CD4-positive, alpha-beta T cell treated with Interleukin-4 for 1 hour (primary cell): ENCODE measurements around the gene FOSL2.
A peak's percentile ranks its signal among the peaks of the same experiment; 100 is the strongest.

Experiments
- DNase-seq, 2 donors: peaks; one replicate each; pipeline ENCODE4 v3.0.0-alpha.2; 2020 to 2022

The FOSL2 gene

GRCh38 chr2:28413899-28414295 lies 21.2 kb downstream of the FOSL2 start:
- peak in 1 of 2 donors; percentile 4 for DNase-seq

- DNase-seq, result peak in 1 of 2 donors; percentile 1
Measured at GRCh38 chr2:28414583-28414982, 21.9 kb downstream of the FOSL2 start.

- DNase-seq, result no peak
Measured at GRCh38 chr2:28415010-28415409, 22.4 kb downstream of the FOSL2 start.

- DNase-seq, result peak in 1 of 2 donors; percentile 12
Measured at GRCh38 chr2:28415715-28416114, 23.1 kb downstream of the FOSL2 start.

- DNase-seq, result no peak
Measured at GRCh38 chr2:28419003-28419402, 26.3 kb downstream of the FOSL2 start.

- no peak for DNase-seq
Measured at GRCh38 chr2:28419443-28420270, 27.0 kb downstream of the FOSL2 start.

GRCh38 chr2:28420722-28421121 lies 28.1 kb downstream of the FOSL2 start:
- no peak for DNase-seq

- DNase-seq, result no peak
Measured at GRCh38 chr2:28422908-28423741, 30.5 kb downstream of the FOSL2 start.

GRCh38 chr2:28423856-28424605 lies 31.4 kb downstream of the FOSL2 start:
- DNase-seq, result peak; percentile 57 to 67

GRCh38 chr2:28424799-28425463 lies 32.3 kb downstream of the FOSL2 start:
- DNase-seq, result no peak

GRCh38 chr2:28425464-28425835 lies 32.8 kb downstream of the FOSL2 start:
- no peak for DNase-seq

GRCh38 chr2:28427741-28428415 lies 35.2 kb downstream of the FOSL2 start:
- no peak for DNase-seq

GRCh38 chr2:28428486-28428885 lies 35.8 kb downstream of the FOSL2 start:
- DNase-seq, result no peak

GRCh38 chr2:28429636-28430376 lies 37.1 kb downstream of the FOSL2 start:
- DNase-seq, result no peak

- no peak for DNase-seq
Measured at GRCh38 chr2:28430377-28430765, 37.7 kb downstream of the FOSL2 start.

- DNase-seq, result no peak
Measured at GRCh38 chr2:28430788-28431418, 38.2 kb downstream of the FOSL2 start.

- no peak for DNase-seq
Measured at GRCh38 chr2:28431741-28432140, 39.1 kb downstream of the FOSL2 start.

- DNase-seq, result no peak
Measured at GRCh38 chr2:28432362-28432761, 39.7 kb downstream of the FOSL2 start.

- DNase-seq, result no peak
Measured at GRCh38 chr2:28433215-28433614, 40.6 kb downstream of the FOSL2 start.

- no peak for DNase-seq
Measured at GRCh38 chr2:28433935-28434599, 41.4 kb downstream of the FOSL2 start.
